ENCODE data around the gene SELENOO.

SELENOO gene

DNA sequence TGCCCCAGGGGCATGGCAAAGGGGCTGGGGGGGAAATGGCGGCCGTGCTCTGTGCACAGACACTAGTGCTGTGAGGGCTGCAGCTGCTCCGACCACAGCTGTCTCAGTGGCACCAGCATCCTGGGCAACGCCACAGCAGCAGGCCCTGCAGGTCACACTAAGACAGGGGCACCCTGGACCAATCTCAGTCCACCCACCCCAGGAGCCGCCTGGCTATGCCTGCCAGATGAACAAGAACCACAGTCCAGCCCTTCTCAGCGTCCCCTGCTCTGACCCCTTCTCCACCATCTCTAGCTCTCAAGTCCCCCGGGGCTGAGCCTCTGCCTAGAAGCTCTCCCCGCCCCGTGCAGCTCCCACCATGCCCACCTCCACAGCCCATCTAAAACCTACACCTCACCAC is 27.6 kb downstream of the SELENOO start:
- H4K8ac ChIP-seq (ENCODE audit: low read length), result no peak overlapping the region
- no peak overlapping the region for H3K14ac ChIP-seq (ENCODE audit: low read length in 2 of 2)
- no peak overlapping the region for H3K27ac ChIP-seq (ENCODE audit: low read length, poor library complexity, severe bottlenecking)
- H3K18ac ChIP-seq (ENCODE audit: low read depth in 1 of 2, low read length in 2 of 2), result no peak overlapping the region
- H4K91ac ChIP-seq (ENCODE audit: low read length), result no peak overlapping the region
- no peak overlapping the region for H3K4me2 ChIP-seq (ENCODE audit: low read length, poor library complexity, severe bottlenecking)
- no peak overlapping the region for H2BK5ac ChIP-seq (ENCODE audit: low read depth, low read length, poor library complexity, severe bottlenecking)
- no peak overlapping the region for H3K4me3 ChIP-seq (ENCODE audit: insufficient read depth in 1 of 2, low read depth in 1 of 2, low read length in 2 of 2)
- H3K36me3 ChIP-seq (ENCODE audit: control insufficient read depth in 1 of 2, insufficient read depth in 2 of 2, low read depth in 1 of 2, low read length in 2 of 2), result peaks cover 52 to 80% of the 10 kb centered on the region in 2 experiments
- H3K27me3 ChIP-seq (ENCODE audit: control insufficient read depth in 1 of 2, insufficient read depth in 1 of 2, low read length in 2 of 2), result no peaks in the 10 kb centered on the region
- H2AK5ac ChIP-seq (ENCODE audit: low read length, severe bottlenecking), result no peak overlapping the region
- no peaks in the 10 kb centered on the region for H3K9me3 ChIP-seq (ENCODE audit: control insufficient read depth, low read length)
- no peak overlapping the region for H3K4ac ChIP-seq (ENCODE audit: low read depth in 1 of 2, low read length in 2 of 2)
- no peak overlapping the region for H3K9ac ChIP-seq (ENCODE audit: low read length)
- no peaks in the 10 kb centered on the region for H3K4me1 ChIP-seq (ENCODE audit: control insufficient read depth, insufficient read depth, low read depth, low read length)
- DNase-seq, result no peak
- no peak overlapping the region for H2BK120ac ChIP-seq (ENCODE audit: low read depth, low read length)
- no peak overlapping the region for H2BK15ac ChIP-seq (ENCODE audit: low read depth, poor library complexity, severe bottlenecking)
- H3K23ac ChIP-seq (ENCODE audit: low read length in 2 of 2), result no peak overlapping the region
- no peak overlapping the region for H2BK12ac ChIP-seq (ENCODE audit: low read length in 2 of 2)
- H2AFZ ChIP-seq (ENCODE audit: low read depth, low read length), result no peak overlapping the region
- H3K79me1 ChIP-seq (replicated peaks; ENCODE audit: low read length, poor library complexity, severe bottlenecking), result peaks cover 40% of the 10 kb centered on the region
- WGBS, result 95% methylated on average over 9 of the region's 9 CpGs

DNA sequence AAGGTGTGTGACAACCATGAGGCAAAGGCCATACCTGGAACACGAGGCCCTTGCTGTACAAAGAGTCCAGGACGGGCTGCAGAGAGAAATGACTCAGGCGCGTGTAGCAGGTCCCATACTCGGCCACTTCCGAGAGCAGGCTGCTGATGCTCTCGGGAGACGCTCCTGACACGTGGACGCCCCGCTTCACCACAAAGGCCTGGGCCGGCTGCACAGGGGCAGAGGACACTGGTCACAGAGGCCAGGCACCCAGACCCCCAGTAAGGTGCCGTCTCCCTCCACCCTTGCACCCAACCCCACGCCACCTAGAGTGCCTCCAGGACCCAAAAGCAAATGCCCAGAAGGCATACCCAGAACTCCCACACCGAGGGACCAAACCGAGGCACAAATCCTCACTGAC is 28.6 kb downstream of the SELENOO start:
- Histone ChIP-seq H3K9ac (ENCODE audit: low read length) (no peak overlapping the region), H3K4me3 (ENCODE audit: insufficient read depth in 1 of 2, low read depth in 1 of 2, low read length in 2 of 2) (no peak overlapping the region), H2BK120ac (ENCODE audit: low read depth, low read length) (no peak overlapping the region), H3K4me1 (ENCODE audit: control insufficient read depth, insufficient read depth, low read depth, low read length) (peaks cover 2% of the 10 kb centered on the region), H2BK15ac (ENCODE audit: low read depth, poor library complexity, severe bottlenecking) (no peak overlapping the region), H3K4ac (ENCODE audit: low read depth in 1 of 2, low read length in 2 of 2) (no peak overlapping the region), H3K27ac (ENCODE audit: low read length, poor library complexity, severe bottlenecking) (no peak overlapping the region), H3K23ac (ENCODE audit: low read length in 2 of 2) (no peak overlapping the region), H3K27me3 (ENCODE audit: control insufficient read depth in 1 of 2, insufficient read depth in 1 of 2, low read length in 2 of 2) (no peaks in the 10 kb centered on the region), H4K91ac (ENCODE audit: low read length) (no peak overlapping the region), H2BK12ac (ENCODE audit: low read length in 2 of 2) (no peak overlapping the region), H3K36me3 (ENCODE audit: control insufficient read depth in 1 of 2, insufficient read depth in 2 of 2, low read depth in 1 of 2, low read length in 2 of 2) (peaks cover 45 to 80% of the 10 kb centered on the region in 2 experiments), H3K79me1 (replicated peaks; ENCODE audit: low read length, poor library complexity, severe bottlenecking) (peaks cover 46% of the 10 kb centered on the region), H3K9me3 (ENCODE audit: control insufficient read depth, low read length) (no peaks in the 10 kb centered on the region), H3K14ac (ENCODE audit: low read length in 2 of 2) (no peak overlapping the region), H2BK5ac (ENCODE audit: low read depth, low read length, poor library complexity, severe bottlenecking) (no peak overlapping the region), H3K4me2 (ENCODE audit: low read length, poor library complexity, severe bottlenecking) (no peak overlapping the region), H3K18ac (ENCODE audit: low read depth in 1 of 2, low read length in 2 of 2) (no peak overlapping the region), H2AK5ac (ENCODE audit: low read length, severe bottlenecking) (no peak overlapping the region), H2AFZ (ENCODE audit: low read depth, low read length) (no peak overlapping the region), H4K8ac (ENCODE audit: low read length) (no peak overlapping the region)
- no peak for DNase-seq
- 95% methylated on average over 14 of the region's 16 CpGs for WGBS

DNA sequence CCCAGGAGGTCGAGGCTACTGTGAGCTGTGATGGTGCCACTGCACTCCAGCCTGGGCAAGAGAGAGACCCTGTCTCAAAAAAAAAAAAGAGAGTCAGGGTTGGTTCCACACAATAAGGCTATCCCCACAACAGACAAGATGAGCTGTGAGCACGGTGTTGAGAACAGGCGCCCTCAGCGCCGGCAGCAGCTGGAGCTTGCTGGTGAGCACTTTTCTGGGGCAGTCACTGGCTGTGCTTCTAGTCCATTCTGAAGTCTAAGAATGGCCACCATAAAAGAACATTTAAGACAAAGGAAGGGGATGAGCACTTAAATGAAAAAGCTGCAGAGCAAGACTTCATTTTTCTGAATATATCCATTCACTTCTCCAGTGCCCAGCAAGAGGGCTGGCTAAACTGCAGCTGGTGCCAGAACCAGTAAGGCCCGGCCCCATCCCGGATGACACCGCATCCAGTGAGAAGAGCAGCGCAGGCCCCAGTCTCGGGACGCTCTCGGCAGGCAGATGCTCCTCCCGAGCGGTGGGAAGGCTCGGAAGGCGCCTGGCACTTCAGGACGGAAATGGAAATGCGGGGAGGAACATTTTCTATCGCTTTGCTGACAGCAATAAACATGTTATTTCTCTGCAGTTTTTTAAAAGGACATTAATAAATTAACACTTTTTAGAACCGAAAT is 31.8 kb downstream of the SELENOO start:
- H3K4me3 ChIP-seq (ENCODE audit: insufficient read depth in 1 of 2, low read depth in 1 of 2, low read length in 2 of 2), result no peak overlapping the region
- no peak overlapping the region for H2BK15ac ChIP-seq (ENCODE audit: low read depth, poor library complexity, severe bottlenecking)
- no peak for DNase-seq
- no peak overlapping the region for H3K4ac ChIP-seq (ENCODE audit: low read depth in 1 of 2, low read length in 2 of 2)
- peaks cover 14% of the 10 kb centered on the region for H3K4me1 ChIP-seq (ENCODE audit: control insufficient read depth, insufficient read depth, low read depth, low read length)
- peaks cover 22 to 73% of the 10 kb centered on the region in 2 experiments for H3K36me3 ChIP-seq (ENCODE audit: control insufficient read depth in 1 of 2, insufficient read depth in 2 of 2, low read depth in 1 of 2, low read length in 2 of 2)
- H3K27ac ChIP-seq (ENCODE audit: low read length, poor library complexity, severe bottlenecking), result no peak overlapping the region
- no peak overlapping the region for H3K9ac ChIP-seq (ENCODE audit: low read length)
- no peak overlapping the region for H2BK5ac ChIP-seq (ENCODE audit: low read depth, low read length, poor library complexity, severe bottlenecking)
- H4K91ac ChIP-seq (ENCODE audit: low read length), result no peak overlapping the region
- 96% methylated on average over 18 of the region's 20 CpGs for WGBS
- no peak overlapping the region for H2AFZ ChIP-seq (ENCODE audit: low read depth, low read length)
- no peak overlapping the region for H3K4me2 ChIP-seq (ENCODE audit: low read length, poor library complexity, severe bottlenecking)
- H3K79me1 ChIP-seq (replicated peaks; ENCODE audit: low read length, poor library complexity, severe bottlenecking), result peaks cover 50% of the 10 kb centered on the region
- H3K9me3 ChIP-seq (ENCODE audit: control insufficient read depth, low read length), result no peaks in the 10 kb centered on the region
- no peak overlapping the region for H2BK12ac ChIP-seq (ENCODE audit: low read length in 2 of 2)
- H4K8ac ChIP-seq (ENCODE audit: low read length), result no peak overlapping the region
- H3K23ac ChIP-seq (ENCODE audit: low read length in 2 of 2), result no peak overlapping the region
- H2AK5ac ChIP-seq (ENCODE audit: low read length, severe bottlenecking), result no peak overlapping the region
- no peak overlapping the region for H2BK120ac ChIP-seq (ENCODE audit: low read depth, low read length)
- H3K14ac ChIP-seq (ENCODE audit: low read length in 2 of 2), result no peak overlapping the region
- no peak overlapping the region for H3K18ac ChIP-seq (ENCODE audit: low read depth in 1 of 2, low read length in 2 of 2)
- no peaks in the 10 kb centered on the region for H3K27me3 ChIP-seq (ENCODE audit: control insufficient read depth in 1 of 2, insufficient read depth in 1 of 2, low read length in 2 of 2)

DNA sequence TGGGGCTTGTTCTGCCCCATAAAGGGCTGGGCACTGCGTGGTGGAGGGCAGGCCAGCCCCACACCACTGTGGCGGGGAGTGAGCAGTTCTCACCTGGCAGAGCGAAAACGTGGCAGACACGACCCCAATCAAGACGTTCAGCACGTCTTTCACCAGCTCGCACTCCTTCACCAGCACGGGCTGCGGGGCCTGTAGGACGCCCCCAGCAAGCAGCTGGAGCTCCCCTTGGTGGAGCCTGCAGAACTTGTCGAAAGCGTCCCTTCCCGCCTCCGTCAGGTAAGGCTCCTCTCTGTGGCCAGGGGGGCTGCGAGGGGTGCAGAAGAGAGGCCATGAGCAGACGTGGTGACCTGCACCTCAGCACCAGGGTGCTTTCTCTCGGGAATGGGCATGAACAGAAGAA is 32.4 kb downstream of the SELENOO start:
- no peak overlapping the region for H2BK120ac ChIP-seq (ENCODE audit: low read depth, low read length)
- peaks cover 22 to 68% of the 10 kb centered on the region in 2 experiments for H3K36me3 ChIP-seq (ENCODE audit: control insufficient read depth in 1 of 2, insufficient read depth in 2 of 2, low read depth in 1 of 2, low read length in 2 of 2)
- H3K9me3 ChIP-seq (ENCODE audit: control insufficient read depth, low read length), result no peaks in the 10 kb centered on the region
- H3K27me3 ChIP-seq (ENCODE audit: control insufficient read depth in 1 of 2, insufficient read depth in 1 of 2, low read length in 2 of 2), result no peaks in the 10 kb centered on the region
- no peak overlapping the region for H2BK12ac ChIP-seq (ENCODE audit: low read length in 2 of 2)
- no peak overlapping the region for H3K9ac ChIP-seq (ENCODE audit: low read length)
- no peak overlapping the region for H2BK15ac ChIP-seq (ENCODE audit: low read depth, poor library complexity, severe bottlenecking)
- H3K4ac ChIP-seq (ENCODE audit: low read depth in 1 of 2, low read length in 2 of 2), result no peak overlapping the region
- no peak overlapping the region for H3K4me2 ChIP-seq (ENCODE audit: low read length, poor library complexity, severe bottlenecking)
- H3K4me3 ChIP-seq (ENCODE audit: insufficient read depth in 1 of 2, low read depth in 1 of 2, low read length in 2 of 2), result no peak overlapping the region
- H3K18ac ChIP-seq (ENCODE audit: low read depth in 1 of 2, low read length in 2 of 2), result no peak overlapping the region
- H3K27ac ChIP-seq (ENCODE audit: low read length, poor library complexity, severe bottlenecking), result no peak overlapping the region
- no peak overlapping the region for H4K91ac ChIP-seq (ENCODE audit: low read length)
- H4K8ac ChIP-seq (ENCODE audit: low read length), result no peak overlapping the region
- no peak overlapping the region for H3K23ac ChIP-seq (ENCODE audit: low read length in 2 of 2)
- no peak overlapping the region for H2AFZ ChIP-seq (ENCODE audit: low read depth, low read length)
- H2AK5ac ChIP-seq (ENCODE audit: low read length, severe bottlenecking), result no peak overlapping the region
- DNase-seq, result no peak
- H3K79me1 ChIP-seq (replicated peaks; ENCODE audit: low read length, poor library complexity, severe bottlenecking), result peaks cover 47% of the 10 kb centered on the region
- H2BK5ac ChIP-seq (ENCODE audit: low read depth, low read length, poor library complexity, severe bottlenecking), result no peak overlapping the region
- peaks cover 14% of the 10 kb centered on the region for H3K4me1 ChIP-seq (ENCODE audit: control insufficient read depth, insufficient read depth, low read depth, low read length)
- 89% methylated on average over 18 of the region's 18 CpGs for WGBS
- no peak overlapping the region for H3K14ac ChIP-seq (ENCODE audit: low read length in 2 of 2)
